HFFc6 (cell line): ENCODE results near the gene CSMD2. TPM values are rescaled to one million over a fixed set of nuclear protein-coding genes. Genes with fewer than 3 reads are reported as not detected.

Experiments
- DNase-seq: peaks from one replicate; pipeline ENCODE4 v3.0.0-alpha.2; 2018
- H3K27ac Mint-ChIP-seq: 2 replicates; pipeline ENCODE4 v1.8.0; 2020; ENCODE audit warnings: mild to moderate bottlenecking, mixed read lengths
- H3K27me3 Mint-ChIP-seq: 2 replicates; pipeline ENCODE4 v1.8.0; 2021; ENCODE audit warnings: mild to moderate bottlenecking, moderate library complexity, mixed read lengths; ENCODE audit not compliant: insufficient read depth
- H3K36me3 Mint-ChIP-seq: 2 replicates; pipeline ENCODE4 v1.8.0; 2021; ENCODE audit warnings: low read depth, mixed read lengths
- H3K4me1 Mint-ChIP-seq: 2 replicates; pipeline ENCODE4 v1.8.0; 2020; ENCODE audit warnings: low read depth, mixed read lengths
- H3K4me3 Mint-ChIP-seq: 2 replicates; pipeline ENCODE4 v1.8.0; 2020; ENCODE audit warnings: mild to moderate bottlenecking, moderate library complexity, mixed read lengths
- H3K9me3 Mint-ChIP-seq: 2 replicates; pipeline ENCODE4 v1.8.0; 2020; ENCODE audit warnings: mild to moderate bottlenecking, mixed read lengths
- CTCF ChIP-seq: fragments of 200-600 bp; sonication (generic); IDR thresholded peaks from 2 replicates; pipeline ENCODE4 v1.5.0; 2021; ENCODE audit warnings: antibody characterized with exemption, mild to moderate bottlenecking
- total RNA-seq, 6 experiments: library from RNA; stranded (reverse); fragmentation: NEBNext Ultra II Directional; extraction: Animal tissue kit (Norgen Biotek cat#: 25700); gene quantifications; 2 replicates in 1 of 6; 3 replicates in 5 of 6; pipeline ENCODE4 v1.2.3, GENCODE V29; 2021

Gene CSMD2
- total RNA-seq, 6 experiments from 2014 or later: 0.77 to 3.2 (median 1.2) TPM

GRCh38 chr1:33960188-33960895, 204.7 kb downstream of the CSMD2 start:
- Mint-ChIP-seq H3K4me3 (no peak overlapping the region), H3K36me3 (no peaks in the 10 kb centered on the region; the same call in none of the 2 replicates), H3K27ac (no peak overlapping the region), H3K27me3 (peaks cover 25% of the 10 kb centered on the region), H3K9me3 (peaks cover 27% of the 10 kb centered on the region), H3K4me1 (no peaks in the 10 kb centered on the region; the same call in 1 of the 2 replicates)
- TF ChIP-seq CTCF: no peak
- DNase-seq: no peak

GRCh38 chr1:33957854-33958253, 207.2 kb downstream of the CSMD2 start:
- no peak for TF ChIP-seq CTCF
- H3K4me1 Mint-ChIP-seq: no peaks in the 10 kb centered on the region; the same call in 1 of the 2 replicates
- H3K27me3 Mint-ChIP-seq: peaks cover 25% of the 10 kb centered on the region
- no peak for DNase-seq
- no peak overlapping the region for H3K4me3 Mint-ChIP-seq
- no peak overlapping the region for H3K27ac Mint-ChIP-seq
- no peaks in the 10 kb centered on the region; the same call in none of the 2 replicates for H3K36me3 Mint-ChIP-seq
- peaks cover 21% of the 10 kb centered on the region for H3K9me3 Mint-ChIP-seq

- no peak for TF ChIP-seq CTCF
- no peak for DNase-seq
- H3K36me3 Mint-ChIP-seq: no peaks in the 10 kb centered on the region; the same call in none of the 2 replicates
- H3K27ac Mint-ChIP-seq: no peak overlapping the region
- H3K4me1 Mint-ChIP-seq: no peaks in the 10 kb centered on the region
- H3K9me3 Mint-ChIP-seq: peaks cover 11% of the 10 kb centered on the region
- no peak overlapping the region for H3K4me3 Mint-ChIP-seq
- H3K27me3 Mint-ChIP-seq: peaks cover 16% of the 10 kb centered on the region
Measured at GRCh38 chr1:33955096-33955495, 209.9 kb downstream of the CSMD2 start.

GRCh38 chr1:33949570-33949969, 215.5 kb downstream of the CSMD2 start:
- Mint-ChIP-seq H3K36me3 (no peaks in the 10 kb centered on the region), H3K9me3 (no peaks in the 10 kb centered on the region; the same call in 1 of the 2 replicates), H3K4me1 (peaks cover 3% of the 10 kb centered on the region; the same call in 1 of the 2 replicates), H3K27ac (no peak overlapping the region), H3K27me3 (no peaks in the 10 kb centered on the region; the same call in 1 of the 2 replicates), H3K4me3 (no peak overlapping the region)
- TF ChIP-seq CTCF: no peak
- no peak for DNase-seq

- DNase-seq: no peak
- peaks cover 13% of the 10 kb centered on the region; the same call in 1 of the 2 replicates for H3K4me1 Mint-ChIP-seq
- TF ChIP-seq CTCF: no peak
- H3K27me3 Mint-ChIP-seq: peaks cover 2% of the 10 kb centered on the region; the same call in 1 of the 2 replicates
- no peaks in the 10 kb centered on the region for H3K36me3 Mint-ChIP-seq
- H3K4me3 Mint-ChIP-seq: no peak overlapping the region
- no peak overlapping the region for H3K27ac Mint-ChIP-seq
- no peaks in the 10 kb centered on the region; the same call in 1 of the 2 replicates for H3K9me3 Mint-ChIP-seq
Measured at GRCh38 chr1:33948291-33948690, 216.7 kb downstream of the CSMD2 start.
